Suprapubic skin (tissue), 4 donors: ENCODE measurements around the gene GPSM1. TPM values are rescaled to one million over a fixed set of nuclear protein-coding genes. Genes with fewer than 3 reads are reported as not detected.

ENCODE experiments used
- DNase-seq, 2 donors: peaks; one replicate each; pipeline ENCODE4 v3.0.0-alpha.2; 2019; ENCODE audit warnings: low spot score in 2 of 2
- H3K27ac ChIP-seq: fragments of 200-600 bp; sonication (generic); one replicate; pipeline ENCODE4 v1.5.1; 2019
- H3K27me3 ChIP-seq: fragments of 200-600 bp; sonication (generic); one replicate; pipeline ENCODE4 v1.5.1; 2019
- H3K36me3 ChIP-seq: fragments of 200-600 bp; sonication (generic); one replicate; pipeline ENCODE4 v1.5.1; 2019
- H3K4me1 ChIP-seq: fragments of 200-600 bp; sonication (generic); one replicate; pipeline ENCODE4 v1.5.1; 2019
- H3K4me3 ChIP-seq: fragments of 200-600 bp; sonication (generic); one replicate; pipeline ENCODE4 v1.5.1; 2019; ENCODE audit warnings: mild to moderate bottlenecking
- H3K9me3 ChIP-seq: fragments of 200-600 bp; sonication (generic); one replicate; pipeline ENCODE4 v1.5.1; 2019
- CTCF ChIP-seq, 2 donors: fragments of 200-600 bp in 1 of 2; fragments of 450-650 bp in 1 of 2; sonication (generic) in 1 of 2; IDR thresholded peaks; one replicate each; pipeline ENCODE4 v1.5.1; 2016 to 2019; ENCODE audit warnings: antibody characterized with exemption in 2 of 2, mild to moderate bottlenecking in 1 of 2, moderate library complexity in 1 of 2
- EP300 ChIP-seq: sonication (generic); formaldehyde crosslinking; IDR thresholded peaks from one replicate; pipeline ENCODE4 v1.6.1; 2017; ENCODE audit warnings: antibody characterized with exemption
- POLR2A ChIP-seq, 2 donors: fragments of 450-650 bp; IDR thresholded peaks; one replicate each; pipeline ENCODE4 v1.6.1; 2017; ENCODE audit warnings: antibody characterized with exemption in 2 of 2, mild to moderate bottlenecking in 2 of 2, moderate library complexity in 2 of 2
- POLR2AphosphoS5 ChIP-seq, 3 donors: sonication (generic); formaldehyde crosslinking; IDR thresholded peaks; one replicate each; pipeline ENCODE4 v1.6.1; 2017; ENCODE audit warnings: antibody characterized with exemption in 3 of 3
- WGBS: methylation state at CpG from one replicate; pipeline ENCODE4 v1.1.5; 2018; 5-methylcytosine and 5-hydroxymethylcytosine counted together
- total RNA-seq, 4 donors: library from RNA; depleted of rRNA; stranded (reverse); fragments of >200 nt; gene quantifications; one replicate each; pipeline ENCODE4 v1.1.0, GENCODE V29; 2016

GPSM1 gene
- total RNA-seq, 4 donors from 2014 or later = 11.5 to 14.6 (median 13.7) TPM

- H3K4me1 ChIP-seq = peaks cover 23% of the 10 kb centered on the region
- DNase-seq = no peak
- 87% methylated on average over 16 of the region's 19 CpGs for WGBS
- H3K27ac ChIP-seq = no peak overlapping the region
- no peaks in the 10 kb centered on the region for H3K9me3 ChIP-seq
- no peaks in the 10 kb centered on the region for H3K36me3 ChIP-seq
- TF ChIP-seq EP300 (no peak), CTCF (IDR thresholded peaks at IDR 0.05) (no peak), POLR2AphosphoS5 (IDR thresholded peaks at IDR 0.05) (no peak), POLR2A (IDR thresholded peaks at IDR 0.05) (no peak)
- no peak overlapping the region for H3K4me3 ChIP-seq
- no peaks in the 10 kb centered on the region for H3K27me3 ChIP-seq
These were observed 5.8 kb upstream of the GPSM1 start for GRCh38 chr9:136321561-136321960.

- Histone ChIP-seq H3K4me1 (peaks cover 32% of the 10 kb centered on the region), H3K9me3 (no peaks in the 10 kb centered on the region), H3K27ac (no peak overlapping the region), H3K27me3 (no peaks in the 10 kb centered on the region), H3K4me3 (no peak overlapping the region), H3K36me3 (no peaks in the 10 kb centered on the region)
- TF ChIP-seq CTCF (IDR thresholded peaks at IDR 0.05) (no peak), EP300 (no peak), POLR2AphosphoS5 (IDR thresholded peaks at IDR 0.05) (no peak), POLR2A (IDR thresholded peaks at IDR 0.05) (no peak)
- no peak for DNase-seq
- 42% methylated on average over 12 of the region's 23 CpGs for WGBS
These were observed 4.5 kb upstream of the GPSM1 start for GRCh38 chr9:136322756-136323330.

GRCh38 chr9:136323371-136323789 is 4.0 kb upstream of the GPSM1 start:
- H3K9me3 ChIP-seq = no peaks in the 10 kb centered on the region
- no peak for DNase-seq
- TF ChIP-seq EP300 (no peak), POLR2AphosphoS5 (IDR thresholded peaks at IDR 0.05) (no peak), CTCF (IDR thresholded peaks at IDR 0.05) (no peak), POLR2A (IDR thresholded peaks at IDR 0.05) (no peak)
- H3K36me3 ChIP-seq = no peaks in the 10 kb centered on the region
- no peak overlapping the region for H3K27ac ChIP-seq
- WGBS = 44% methylated on average over 7 of the region's 17 CpGs
- H3K4me1 ChIP-seq = peaks cover 37% of the 10 kb centered on the region
- H3K27me3 ChIP-seq = no peaks in the 10 kb centered on the region
- no peak overlapping the region for H3K4me3 ChIP-seq

GRCh38 chr9:136324501-136325300 is 2.6 kb upstream of the GPSM1 start:
- no peak overlapping the region for H3K27ac ChIP-seq
- H3K27me3 ChIP-seq = no peaks in the 10 kb centered on the region
- no peak overlapping the region for H3K4me3 ChIP-seq
- no peaks in the 10 kb centered on the region for H3K36me3 ChIP-seq
- no peaks in the 10 kb centered on the region for H3K9me3 ChIP-seq
- peaks cover 49% of the 10 kb centered on the region for H3K4me1 ChIP-seq
- DNase-seq = no peak
- TF ChIP-seq EP300 (no peak), POLR2A (IDR thresholded peaks at IDR 0.05) (no peak), CTCF (IDR thresholded peaks at IDR 0.05) (no peak), POLR2AphosphoS5 (IDR thresholded peaks at IDR 0.05) (no peak)
- 70% methylated on average over 9 of the region's 24 CpGs for WGBS

GRCh38 chr9:136325358-136325757 is 2.0 kb upstream of the GPSM1 start:
- Histone ChIP-seq H3K4me3 (no peak overlapping the region), H3K27me3 (no peaks in the 10 kb centered on the region), H3K9me3 (no peaks in the 10 kb centered on the region), H3K36me3 (no peaks in the 10 kb centered on the region), H3K27ac (no peak overlapping the region), H3K4me1 (peaks cover 49% of the 10 kb centered on the region)
- TF ChIP-seq EP300 = no peak
- no peak for TF ChIP-seq CTCF (IDR thresholded peaks at IDR 0.05)
- TF ChIP-seq POLR2A (IDR thresholded peaks at IDR 0.05) = no peak
- WGBS = no CpG with 5 or more reads among the region's 13 CpGs
- no peak for DNase-seq
